Endodermal cell (in vitro differentiated cells): ENCODE results near the gene CYP26B1. TPM values are rescaled to one million over a fixed set of nuclear protein-coding genes. Genes with fewer than 3 reads are reported as not detected.
"Not testable (repeated sequence)": the region's sequence is repeated elsewhere in the genome, so short reads cannot be mapped to it uniquely, and the experiment has no call there.

ENCODE experiments used
- DNase-seq: peaks from one replicate; pipeline ENCODE4 v3.0.0-alpha.2; 2017
- H3K27ac ChIP-seq: 2 replicates; pipeline ENCODE4 v1.5.1; 2013; ENCODE audit warnings: mild to moderate bottlenecking, low read depth, low read length, moderate library complexity
- H3K27me3 ChIP-seq: 2 replicates; pipeline ENCODE4 v1.6.1; 2013; ENCODE audit warnings: mild to moderate bottlenecking, low read length, moderate library complexity; ENCODE audit not compliant: insufficient read depth, control insufficient read depth, poor library complexity, severe bottlenecking
- H3K36me3 ChIP-seq: 2 replicates; pipeline ENCODE4 v1.7.0; 2013; ENCODE audit warnings: mild to moderate bottlenecking, low read length, moderate library complexity; ENCODE audit not compliant: control insufficient read depth, insufficient read depth
- H3K4me1 ChIP-seq: one replicate; pipeline ENCODE4 v1.7.0; 2013; ENCODE audit warnings: low read length; ENCODE audit not compliant: control insufficient read depth, insufficient read depth
- H3K4me3 ChIP-seq: 2 replicates; pipeline ENCODE4 v1.5.1; 2013; ENCODE audit warnings: mild to moderate bottlenecking, low read length, moderate library complexity
- H3K9ac ChIP-seq: 2 replicates; pipeline ENCODE4 v1.6.1; 2013; ENCODE audit warnings: mild to moderate bottlenecking, low read length, moderate library complexity; ENCODE audit not compliant: poor library complexity, severe bottlenecking; ENCODE audit errors: extremely low read depth
- H3K9me3 ChIP-seq: 2 replicates; pipeline ENCODE4 v1.6.1; 2013; ENCODE audit warnings: mild to moderate bottlenecking, low read length, moderate library complexity; ENCODE audit not compliant: control insufficient read depth
- H3K27ac Mint-ChIP-seq: 2 replicates; pipeline ENCODE4 v1.8.0; 2020; ENCODE audit warnings: mixed read lengths
- H3K27me3 Mint-ChIP-seq: 2 replicates; pipeline ENCODE4 v1.8.0; 2021; ENCODE audit warnings: mild to moderate bottlenecking, mixed read lengths; ENCODE audit not compliant: insufficient read depth
- H3K36me3 Mint-ChIP-seq: 2 replicates; pipeline ENCODE4 v1.8.0; 2020; ENCODE audit warnings: low read depth, mixed read lengths
- H3K4me1 Mint-ChIP-seq: 2 replicates; pipeline ENCODE4 v1.8.0; 2020; ENCODE audit warnings: mixed read lengths
- H3K4me3 Mint-ChIP-seq: 2 replicates; pipeline ENCODE4 v1.8.0; 2020; ENCODE audit warnings: mild to moderate bottlenecking, moderate library complexity, mixed read lengths
- H3K9me3 Mint-ChIP-seq: 2 replicates; pipeline ENCODE4 v1.8.0; 2020; ENCODE audit warnings: mild to moderate bottlenecking, mixed read lengths
- WGBS, 2 experiments: methylation state at CpG; one replicate each; pipeline versions ENCODE4 v1.1.5 to v1.1.7; 2013; ENCODE audit warnings: missing lambda C conversion rate in 2 of 2, mixed read lengths in 1 of 2; ENCODE audit not compliant: insufficient coverage in 1 of 2, insufficient read length in 1 of 2; 5-methylcytosine and 5-hydroxymethylcytosine counted together
- total RNA-seq, 2 donors: library from RNA; stranded (reverse); fragmentation: NEBNext Ultra II Directional in 1 of 2; extraction: Animal tissue kit (Norgen Biotek cat#: 25700) in 1 of 2; gene quantifications; 2 replicates in 1 of 2; 3 replicates in 1 of 2; pipeline ENCODE4 v1.2.1, GENCODE V29; 2021
- TF ChIP-seq, protein P1 (sequence below): fragments of 200-600 bp; sonication (generic); conservative IDR thresholded peaks from 2 replicates; pipeline ENCODE4 v1.5.0; 2021; ENCODE audit warnings: antibody characterized with exemption, mild to moderate bottlenecking

Gene CYP26B1
- total RNA-seq, 2 donors from 2014 or later, result 0.09 to 0.91 TPM

DNA sequence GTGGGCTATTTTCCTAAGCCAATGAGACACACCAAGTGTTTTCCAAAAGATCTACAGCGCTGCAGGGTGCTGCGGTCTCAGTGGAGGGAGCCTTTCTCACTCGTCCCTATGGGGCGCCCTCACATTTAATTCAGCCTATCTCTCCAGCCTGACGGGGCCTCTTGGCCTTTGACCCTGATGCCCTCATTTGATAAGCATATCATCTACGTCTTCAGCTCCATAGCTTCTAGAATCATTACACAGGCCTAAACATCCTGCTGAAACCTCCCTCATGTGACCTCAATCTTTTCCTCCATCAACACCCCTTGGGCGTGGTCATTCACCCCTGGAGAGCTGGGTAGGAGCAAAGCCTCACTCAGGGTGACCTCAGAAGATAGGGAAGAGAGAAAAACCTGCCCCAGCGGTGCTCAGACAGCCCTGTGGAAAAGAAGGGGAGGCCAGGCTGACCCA, 57.4 kb downstream of the CYP26B1 start:
- no peak overlapping the region for H3K4me3 Mint-ChIP-seq
- H3K4me3 ChIP-seq, result no peak overlapping the region
- TF ChIP-seq, protein P1, sequence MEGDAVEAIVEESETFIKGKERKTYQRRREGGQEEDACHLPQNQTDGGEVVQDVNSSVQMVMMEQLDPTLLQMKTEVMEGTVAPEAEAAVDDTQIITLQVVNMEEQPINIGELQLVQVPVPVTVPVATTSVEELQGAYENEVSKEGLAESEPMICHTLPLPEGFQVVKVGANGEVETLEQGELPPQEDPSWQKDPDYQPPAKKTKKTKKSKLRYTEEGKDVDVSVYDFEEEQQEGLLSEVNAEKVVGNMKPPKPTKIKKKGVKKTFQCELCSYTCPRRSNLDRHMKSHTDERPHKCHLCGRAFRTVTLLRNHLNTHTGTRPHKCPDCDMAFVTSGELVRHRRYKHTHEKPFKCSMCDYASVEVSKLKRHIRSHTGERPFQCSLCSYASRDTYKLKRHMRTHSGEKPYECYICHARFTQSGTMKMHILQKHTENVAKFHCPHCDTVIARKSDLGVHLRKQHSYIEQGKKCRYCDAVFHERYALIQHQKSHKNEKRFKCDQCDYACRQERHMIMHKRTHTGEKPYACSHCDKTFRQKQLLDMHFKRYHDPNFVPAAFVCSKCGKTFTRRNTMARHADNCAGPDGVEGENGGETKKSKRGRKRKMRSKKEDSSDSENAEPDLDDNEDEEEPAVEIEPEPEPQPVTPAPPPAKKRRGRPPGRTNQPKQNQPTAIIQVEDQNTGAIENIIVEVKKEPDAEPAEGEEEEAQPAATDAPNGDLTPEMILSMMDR, result no peak
- no peak overlapping the region for H3K27ac ChIP-seq
- H3K27me3 Mint-ChIP-seq, result peaks cover 1% of the 10 kb centered on the region
- no peaks in the 10 kb centered on the region for H3K4me1 Mint-ChIP-seq
- no peak overlapping the region for H3K27ac Mint-ChIP-seq
- no peaks in the 10 kb centered on the region for H3K9me3 ChIP-seq
- peak; percentile 21 for DNase-seq
- no peak overlapping the region for H3K9ac ChIP-seq
- no peaks in the 10 kb centered on the region for H3K9me3 Mint-ChIP-seq
- no peaks in the 10 kb centered on the region for H3K27me3 ChIP-seq
- H3K36me3 Mint-ChIP-seq, result no peaks in the 10 kb centered on the region
- H3K36me3 ChIP-seq, result no peaks in the 10 kb centered on the region
- no peaks in the 10 kb centered on the region for H3K4me1 ChIP-seq
- 90 to 92% methylated on average over 6 to 8 of the region's 8 CpGs for WGBS, 2 experiments

DNA sequence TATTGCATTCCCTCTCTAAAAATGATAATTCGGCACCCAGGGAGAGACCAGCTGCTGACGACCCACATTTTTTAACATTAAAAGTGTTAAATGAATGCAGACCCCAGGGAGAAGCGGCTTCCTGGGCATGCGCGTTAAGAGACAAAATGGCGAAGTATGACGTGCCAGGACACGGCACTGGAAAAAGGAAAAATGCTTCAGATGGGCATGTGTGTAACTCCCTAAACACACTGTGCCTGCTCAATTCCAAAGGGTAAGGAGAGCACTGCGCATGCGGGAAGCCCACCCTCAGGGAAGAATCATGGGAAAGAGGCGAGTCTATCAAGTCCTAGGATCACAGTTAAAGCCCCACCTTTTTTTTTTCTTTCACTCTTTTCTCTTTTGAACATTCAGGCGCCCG, 58.1 kb downstream of the CYP26B1 start:
- Histone ChIP-seq H3K27me3 (no peaks in the 10 kb centered on the region), H3K9me3 (no peaks in the 10 kb centered on the region), H3K4me1 (no peaks in the 10 kb centered on the region), H3K27ac (no peak overlapping the region), H3K36me3 (no peaks in the 10 kb centered on the region), H3K4me3 (no peak overlapping the region), H3K9ac (no peak overlapping the region)
- H3K4me1 Mint-ChIP-seq, result no peaks in the 10 kb centered on the region
- no peak overlapping the region for H3K4me3 Mint-ChIP-seq
- H3K36me3 Mint-ChIP-seq, result no peaks in the 10 kb centered on the region
- H3K9me3 Mint-ChIP-seq, result no peaks in the 10 kb centered on the region
- peaks cover 1% of the 10 kb centered on the region for H3K27me3 Mint-ChIP-seq
- WGBS, 2 experiments, result 94 to 97% methylated on average over 10 to 13 of the region's 13 CpGs
- TF ChIP-seq, protein P1, result no peak
- DNase-seq, result peak; percentile 22
- H3K27ac Mint-ChIP-seq, result no peak overlapping the region

DNA sequence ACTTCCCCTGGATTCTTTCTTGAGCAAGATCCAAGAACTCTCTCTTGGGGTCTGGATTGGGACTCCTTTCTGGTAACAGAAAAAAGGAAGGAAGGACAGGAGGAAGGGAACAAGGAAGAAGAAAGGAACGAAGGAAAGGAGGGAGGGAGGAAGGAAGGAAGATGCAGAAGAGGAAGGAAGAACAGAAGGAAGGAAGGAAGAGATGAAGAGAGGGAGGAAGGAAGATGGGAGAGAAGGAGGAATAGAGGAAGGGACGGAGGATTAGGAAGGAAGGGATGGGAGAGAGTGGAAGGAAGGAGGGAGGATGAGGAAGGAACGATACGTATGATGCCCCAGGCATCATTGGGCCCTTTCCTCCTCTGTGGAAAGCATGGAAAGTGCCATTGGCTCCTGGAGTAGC, 58.6 kb downstream of the CYP26B1 start:
- no peak overlapping the region for H3K4me3 ChIP-seq
- H3K4me1 ChIP-seq, result no peaks in the 10 kb centered on the region
- no peaks in the 10 kb centered on the region for H3K36me3 ChIP-seq
- no peak for DNase-seq
- Mint-ChIP-seq H3K27me3 (peaks cover 1% of the 10 kb centered on the region), H3K36me3 (no peaks in the 10 kb centered on the region), H3K4me1 (no peaks in the 10 kb centered on the region), H3K4me3 (no peak overlapping the region), H3K9me3 (no peaks in the 10 kb centered on the region), H3K27ac (no peak overlapping the region)
- H3K9me3 ChIP-seq, result no peaks in the 10 kb centered on the region
- H3K9ac ChIP-seq, result no peak overlapping the region
- H3K27me3 ChIP-seq, result no peaks in the 10 kb centered on the region
- H3K27ac ChIP-seq, result no peak overlapping the region
- 93 to 97% methylated on average over 4 of the region's 4 CpGs for WGBS, 2 experiments
- TF ChIP-seq, protein P1, result no peak

DNA sequence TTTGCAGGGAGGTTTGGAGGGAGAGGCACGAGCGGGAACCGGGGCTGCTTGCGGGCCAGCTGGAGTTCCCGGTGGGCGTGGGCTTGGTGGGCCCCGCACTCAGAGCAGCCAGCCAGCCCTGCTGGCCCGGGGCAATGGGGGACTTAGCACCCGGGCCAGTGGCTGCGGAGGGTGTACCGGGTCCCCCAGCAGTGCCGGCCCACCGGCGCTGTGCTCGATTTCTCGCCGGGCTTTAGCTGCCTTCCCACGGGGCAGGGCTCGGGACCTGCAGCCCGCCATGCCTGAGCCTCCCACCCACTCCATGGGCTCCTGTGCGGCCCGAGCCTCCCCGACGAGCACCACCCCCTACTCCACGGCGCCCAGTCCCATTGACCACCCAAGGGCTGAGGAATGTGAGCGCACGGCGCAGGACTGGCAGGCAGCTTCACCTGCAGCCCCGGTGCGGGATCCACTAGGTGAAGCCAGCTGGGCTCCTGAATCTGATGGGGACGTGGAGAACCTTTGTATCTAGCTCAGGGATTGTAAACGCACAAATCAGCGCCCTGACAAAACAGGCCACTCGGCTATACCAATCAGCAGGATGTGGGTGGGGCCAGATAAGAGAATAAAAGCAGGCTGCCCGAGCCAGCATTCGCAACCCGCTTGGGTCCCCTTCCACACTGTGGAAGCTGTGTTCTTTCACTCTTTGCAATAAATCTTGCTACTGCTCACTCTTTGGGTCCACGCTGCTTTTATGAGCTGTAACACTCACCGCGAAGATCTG, 60.6 kb downstream of the CYP26B1 start:
- not testable (repeated sequence) for H3K27me3 ChIP-seq, H3K36me3 Mint-ChIP-seq, H3K27ac ChIP-seq, H3K4me1 Mint-ChIP-seq, H3K27ac Mint-ChIP-seq, H3K9me3 ChIP-seq, H3K4me1 ChIP-seq, H3K4me3 ChIP-seq, H3K9ac ChIP-seq, DNase-seq, H3K27me3 Mint-ChIP-seq, H3K9me3 Mint-ChIP-seq, H3K36me3 ChIP-seq, H3K4me3 Mint-ChIP-seq
- 90 to 95% methylated on average over 10 to 37 of the region's 41 CpGs for WGBS, 2 experiments
